ENCODE results near the gene PITPNM3.

DNA sequence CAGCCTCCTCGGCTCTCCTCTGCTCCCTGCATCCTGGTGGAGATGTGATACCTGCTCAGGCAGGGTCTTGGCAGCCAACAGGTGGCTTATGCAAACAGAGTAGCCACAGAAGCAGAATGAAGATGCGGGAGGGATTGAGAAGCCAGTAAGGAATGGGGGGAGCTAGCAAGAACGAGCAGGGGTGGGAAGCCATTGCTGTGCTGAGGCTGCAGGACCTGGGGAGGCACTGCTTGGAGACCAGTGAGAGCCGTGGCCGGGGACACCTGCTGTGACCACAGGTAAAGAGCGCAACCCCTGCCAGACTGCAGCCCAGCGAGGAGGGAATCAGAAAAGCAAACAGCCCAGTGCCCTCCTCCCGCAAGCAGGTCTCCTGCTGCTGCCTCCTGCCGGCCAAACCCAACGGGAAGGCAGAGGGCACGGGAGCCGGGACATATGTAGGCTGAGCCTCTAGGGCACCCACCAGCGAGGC lies 136.1 kb downstream of the PITPNM3 start:
- TF ChIP-seq, protein P1, sequence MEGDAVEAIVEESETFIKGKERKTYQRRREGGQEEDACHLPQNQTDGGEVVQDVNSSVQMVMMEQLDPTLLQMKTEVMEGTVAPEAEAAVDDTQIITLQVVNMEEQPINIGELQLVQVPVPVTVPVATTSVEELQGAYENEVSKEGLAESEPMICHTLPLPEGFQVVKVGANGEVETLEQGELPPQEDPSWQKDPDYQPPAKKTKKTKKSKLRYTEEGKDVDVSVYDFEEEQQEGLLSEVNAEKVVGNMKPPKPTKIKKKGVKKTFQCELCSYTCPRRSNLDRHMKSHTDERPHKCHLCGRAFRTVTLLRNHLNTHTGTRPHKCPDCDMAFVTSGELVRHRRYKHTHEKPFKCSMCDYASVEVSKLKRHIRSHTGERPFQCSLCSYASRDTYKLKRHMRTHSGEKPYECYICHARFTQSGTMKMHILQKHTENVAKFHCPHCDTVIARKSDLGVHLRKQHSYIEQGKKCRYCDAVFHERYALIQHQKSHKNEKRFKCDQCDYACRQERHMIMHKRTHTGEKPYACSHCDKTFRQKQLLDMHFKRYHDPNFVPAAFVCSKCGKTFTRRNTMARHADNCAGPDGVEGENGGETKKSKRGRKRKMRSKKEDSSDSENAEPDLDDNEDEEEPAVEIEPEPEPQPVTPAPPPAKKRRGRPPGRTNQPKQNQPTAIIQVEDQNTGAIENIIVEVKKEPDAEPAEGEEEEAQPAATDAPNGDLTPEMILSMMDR (IDR thresholded peaks at IDR 0.05): peak in 2 of 5 experiments; percentile 13 to 17
- TF ChIP-seq EP300 (IDR thresholded peaks at IDR 0.05; ENCODE audit: low read depth): no peak

Data from transverse colon (tissue), 3 donors.